Endothelial cell of umbilical vein (primary cell): ENCODE measurements around the gene MEF2A.

Source experiments
- POLR2A ChIP-seq: IDR thresholded peaks from 2 replicates; pipeline ENCODE4 v1.6.1; 2012; ENCODE audit warnings: low read depth, mild to moderate bottlenecking, control low read depth, low read length
- POLR2AphosphoS5 ChIP-seq: IDR thresholded peaks from 2 replicates; pipeline ENCODE4 v1.6.1; 2012; ENCODE audit warnings: low read depth, mild to moderate bottlenecking, control low read depth, low read length, moderate library complexity; ENCODE audit not compliant: insufficient read depth
- TF ChIP-seq, protein P1 (sequence below), 2 donors: IDR thresholded peaks; 1 replicate in 1 of 2; 2 replicates in 1 of 2; pipeline ENCODE4 v1.5.1; 2011; ENCODE audit warnings: low read length in 2 of 2, mild to moderate bottlenecking in 2 of 2, moderate library complexity in 2 of 2, control low read depth in 1 of 2, inconsistent platforms in 1 of 2, low read depth in 1 of 2; ENCODE audit not compliant: insufficient read depth in 1 of 2; ENCODE audit errors: extremely low read depth in 1 of 2
- TF ChIP-seq, protein P2 (sequence below): IDR thresholded peaks from 2 replicates; pipeline ENCODE4 v1.6.1; 2011; ENCODE audit not compliant: insufficient read depth, insufficient read length

DNA sequence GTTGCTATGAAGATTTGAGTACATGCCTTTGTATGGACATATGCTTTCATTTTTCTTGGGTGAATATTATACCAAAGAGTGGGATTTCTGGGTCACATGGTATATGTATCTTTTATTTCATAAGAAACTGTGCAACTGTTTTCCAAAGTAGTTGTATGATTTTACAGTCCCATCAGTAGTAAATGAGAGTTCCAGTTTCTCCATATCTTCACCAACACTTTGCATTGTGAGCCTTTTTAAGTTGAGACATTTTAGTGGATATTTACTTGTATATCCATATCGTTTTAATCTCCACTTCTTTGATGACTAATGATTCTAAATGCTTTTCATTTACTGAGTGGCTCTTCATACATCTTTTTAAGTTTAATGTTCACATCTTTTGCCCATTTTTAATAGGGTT is 20.3 kb downstream of the MEF2A start:
- TF ChIP-seq POLR2AphosphoS5, result no peak
- TF ChIP-seq, protein P1, sequence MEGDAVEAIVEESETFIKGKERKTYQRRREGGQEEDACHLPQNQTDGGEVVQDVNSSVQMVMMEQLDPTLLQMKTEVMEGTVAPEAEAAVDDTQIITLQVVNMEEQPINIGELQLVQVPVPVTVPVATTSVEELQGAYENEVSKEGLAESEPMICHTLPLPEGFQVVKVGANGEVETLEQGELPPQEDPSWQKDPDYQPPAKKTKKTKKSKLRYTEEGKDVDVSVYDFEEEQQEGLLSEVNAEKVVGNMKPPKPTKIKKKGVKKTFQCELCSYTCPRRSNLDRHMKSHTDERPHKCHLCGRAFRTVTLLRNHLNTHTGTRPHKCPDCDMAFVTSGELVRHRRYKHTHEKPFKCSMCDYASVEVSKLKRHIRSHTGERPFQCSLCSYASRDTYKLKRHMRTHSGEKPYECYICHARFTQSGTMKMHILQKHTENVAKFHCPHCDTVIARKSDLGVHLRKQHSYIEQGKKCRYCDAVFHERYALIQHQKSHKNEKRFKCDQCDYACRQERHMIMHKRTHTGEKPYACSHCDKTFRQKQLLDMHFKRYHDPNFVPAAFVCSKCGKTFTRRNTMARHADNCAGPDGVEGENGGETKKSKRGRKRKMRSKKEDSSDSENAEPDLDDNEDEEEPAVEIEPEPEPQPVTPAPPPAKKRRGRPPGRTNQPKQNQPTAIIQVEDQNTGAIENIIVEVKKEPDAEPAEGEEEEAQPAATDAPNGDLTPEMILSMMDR (IDR thresholded peaks at IDR 0.05; ENCODE audit: extremely low read depth in 1 of 2, insufficient read depth in 1 of 2, low read depth in 1 of 2, low read length in 2 of 2), result no peak
- TF ChIP-seq POLR2A, result no peak
- TF ChIP-seq, protein P2, sequence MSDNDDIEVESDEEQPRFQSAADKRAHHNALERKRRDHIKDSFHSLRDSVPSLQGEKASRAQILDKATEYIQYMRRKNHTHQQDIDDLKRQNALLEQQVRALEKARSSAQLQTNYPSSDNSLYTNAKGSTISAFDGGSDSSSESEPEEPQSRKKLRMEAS, result no peak
